ENCODE results near the gene ZBTB11. TPM values are rescaled to one million over a fixed set of nuclear protein-coding genes. Genes with fewer than 3 reads are reported as not detected.
"Not testable (repeated sequence)": the region's sequence is repeated elsewhere in the genome, so short reads cannot be mapped to it uniquely, and the experiment has no call there.

ZBTB11 gene
- total RNA-seq, 3 donors from 2014 or later, result 24.1 to 25.8 (median 24.8) TPM

- Mint-ChIP-seq H3K9me3 (no peaks in the 10 kb centered on the region), H3K4me1 (ENCODE audit: low read depth) (peaks cover 32% of the 10 kb centered on the region), H3K36me3 (ENCODE audit: insufficient read depth) (peaks cover 3% of the 10 kb centered on the region), H3K4me3 (no peak overlapping the region), H3K27me3 (ENCODE audit: low read depth) (no peaks in the 10 kb centered on the region)
- DNase-seq (no peak), ATAC-seq (no peak)
Observed at GRCh38 chr3:101643009-101643844, 33.7 kb downstream of the ZBTB11 start.

GRCh38 chr3:101642441-101642840 lies 34.5 kb downstream of the ZBTB11 start:
- Mint-ChIP-seq H3K4me1 (ENCODE audit: low read depth) (peaks cover 32% of the 10 kb centered on the region), H3K4me3 (no peak overlapping the region), H3K27me3 (ENCODE audit: low read depth) (no peaks in the 10 kb centered on the region), H3K9me3 (no peaks in the 10 kb centered on the region), H3K36me3 (ENCODE audit: insufficient read depth) (peaks cover 3% of the 10 kb centered on the region)
- ATAC-seq, result no peak
- DNase-seq, result no peak

- H3K36me3 Mint-ChIP-seq (ENCODE audit: insufficient read depth); H3K4me3 Mint-ChIP-seq; ATAC-seq; H3K27me3 Mint-ChIP-seq (ENCODE audit: low read depth); DNase-seq; H3K9me3 Mint-ChIP-seq: not testable (repeated sequence)
- peaks cover 32% of the 10 kb centered on the region for H3K4me1 Mint-ChIP-seq (ENCODE audit: low read depth)
Observed at GRCh38 chr3:101641397-101642115, 35.4 kb downstream of the ZBTB11 start.

GRCh38 chr3:101640256-101640655 lies 36.7 kb downstream of the ZBTB11 start:
- Mint-ChIP-seq H3K4me3 (no peak overlapping the region), H3K9me3 (no peaks in the 10 kb centered on the region), H3K36me3 (ENCODE audit: insufficient read depth) (no peaks in the 10 kb centered on the region), H3K27me3 (ENCODE audit: low read depth) (no peaks in the 10 kb centered on the region), H3K4me1 (ENCODE audit: low read depth) (peaks cover 28% of the 10 kb centered on the region)
- DNase-seq, result no peak
- ATAC-seq, result no peak

- DNase-seq (no peak), ATAC-seq (no peak)
- Mint-ChIP-seq H3K27me3 (ENCODE audit: low read depth) (no peaks in the 10 kb centered on the region), H3K36me3 (ENCODE audit: insufficient read depth) (no peaks in the 10 kb centered on the region), H3K9me3 (no peaks in the 10 kb centered on the region), H3K4me1 (ENCODE audit: low read depth) (peaks cover 19% of the 10 kb centered on the region), H3K4me3 (no peak overlapping the region)
Observed at GRCh38 chr3:101639280-101639963, 37.5 kb downstream of the ZBTB11 start.

- Mint-ChIP-seq H3K27me3 (ENCODE audit: low read depth) (no peaks in the 10 kb centered on the region), H3K36me3 (ENCODE audit: insufficient read depth) (no peaks in the 10 kb centered on the region), H3K9me3 (no peaks in the 10 kb centered on the region), H3K4me3 (no peak overlapping the region), H3K4me1 (ENCODE audit: low read depth) (peaks cover 8% of the 10 kb centered on the region)
- DNase-seq (no peak), ATAC-seq (no peak)
Observed at GRCh38 chr3:101638261-101638745, 38.6 kb downstream of the ZBTB11 start.

GRCh38 chr3:101637451-101637850 lies 39.5 kb downstream of the ZBTB11 start:
- ATAC-seq, result no peak
- H3K27me3 Mint-ChIP-seq (ENCODE audit: low read depth), result no peaks in the 10 kb centered on the region

GRCh38 chr3:101635954-101636798 lies 40.8 kb downstream of the ZBTB11 start:
- peak; percentile 83 to 86 for ATAC-seq
- Mint-ChIP-seq H3K4me3 (no peak overlapping the region), H3K4me1 (ENCODE audit: low read depth) (peaks cover 2% of the 10 kb centered on the region), H3K9me3 (no peaks in the 10 kb centered on the region), H3K36me3 (ENCODE audit: insufficient read depth) (no peaks in the 10 kb centered on the region), H3K27me3 (ENCODE audit: low read depth) (no peaks in the 10 kb centered on the region)
- peak; percentile 64 for DNase-seq

More at GRCh38 chr3:101637451-101637850, 39.5 kb downstream of the ZBTB11 start:
- no peak for DNase-seq
- no peak overlapping the region for H3K4me3 Mint-ChIP-seq
- H3K36me3 Mint-ChIP-seq (ENCODE audit: insufficient read depth), result no peaks in the 10 kb centered on the region
- H3K4me1 Mint-ChIP-seq (ENCODE audit: low read depth), result peaks cover 2% of the 10 kb centered on the region
- H3K9me3 Mint-ChIP-seq, result no peaks in the 10 kb centered on the region

- H3K9me3 Mint-ChIP-seq, result no peaks in the 10 kb centered on the region
- no peak overlapping the region for H3K4me3 Mint-ChIP-seq
- DNase-seq (no peak), ATAC-seq (no peak)
- H3K4me1 Mint-ChIP-seq (ENCODE audit: low read depth), result peaks cover 2% of the 10 kb centered on the region
- no peaks in the 10 kb centered on the region for H3K36me3 Mint-ChIP-seq (ENCODE audit: insufficient read depth)
- no peaks in the 10 kb centered on the region for H3K27me3 Mint-ChIP-seq (ENCODE audit: low read depth)
Observed at GRCh38 chr3:101635345-101635744, 41.6 kb downstream of the ZBTB11 start.

GRCh38 chr3:101634591-101635196 lies 42.2 kb downstream of the ZBTB11 start:
- ATAC-seq (no peak), DNase-seq (no peak)
- no peaks in the 10 kb centered on the region for H3K27me3 Mint-ChIP-seq (ENCODE audit: low read depth)
- peaks cover 2% of the 10 kb centered on the region for H3K4me1 Mint-ChIP-seq (ENCODE audit: low read depth)
- no peaks in the 10 kb centered on the region for H3K9me3 Mint-ChIP-seq
- no peak overlapping the region for H3K4me3 Mint-ChIP-seq
- no peaks in the 10 kb centered on the region for H3K36me3 Mint-ChIP-seq (ENCODE audit: insufficient read depth)

- ATAC-seq (no peak), DNase-seq (no peak)
- no peaks in the 10 kb centered on the region for H3K9me3 Mint-ChIP-seq
- peaks cover 2% of the 10 kb centered on the region for H3K4me1 Mint-ChIP-seq (ENCODE audit: low read depth)
- no peak overlapping the region for H3K4me3 Mint-ChIP-seq
- no peaks in the 10 kb centered on the region for H3K27me3 Mint-ChIP-seq (ENCODE audit: low read depth)
- H3K36me3 Mint-ChIP-seq (ENCODE audit: insufficient read depth), result no peaks in the 10 kb centered on the region
Observed at GRCh38 chr3:101633186-101633585, 43.7 kb downstream of the ZBTB11 start.

GRCh38 chr3:101632586-101632985 lies 44.3 kb downstream of the ZBTB11 start:
- no peaks in the 10 kb centered on the region for H3K36me3 Mint-ChIP-seq (ENCODE audit: insufficient read depth)
- no peaks in the 10 kb centered on the region for H3K27me3 Mint-ChIP-seq (ENCODE audit: low read depth)
- no peaks in the 10 kb centered on the region for H3K9me3 Mint-ChIP-seq
- DNase-seq, result no peak
- peaks cover 2% of the 10 kb centered on the region for H3K4me1 Mint-ChIP-seq (ENCODE audit: low read depth)
- no peak overlapping the region for H3K4me3 Mint-ChIP-seq
- ATAC-seq, result no peak

GRCh38 chr3:101631959-101632358 lies 45.0 kb downstream of the ZBTB11 start:
- not testable (repeated sequence) for H3K36me3 Mint-ChIP-seq (ENCODE audit: insufficient read depth); ATAC-seq; H3K4me1 Mint-ChIP-seq (ENCODE audit: low read depth); H3K9me3 Mint-ChIP-seq; DNase-seq; H3K27me3 Mint-ChIP-seq (ENCODE audit: low read depth); H3K4me3 Mint-ChIP-seq

All from activated T-cell treated with anti-CD3 and anti-CD28 coated beads, Interleukin-2, amount 50 U/mL, for 4 hours (primary cell).